Parathyroid adenoma (tissue), 2 donors: ENCODE data around the gene CERT1.

ENCODE experiments used
- H2AFZ ChIP-seq: fragments of 300-600 bp; sonication (generic); one replicate; pipeline ENCODE4 v1.7.0; 2017; ENCODE audit warnings: antibody characterized with exemption, mild to moderate bottlenecking
- H3K27ac ChIP-seq: fragments of 300-600 bp; sonication (generic); one replicate; pipeline ENCODE4 v1.7.0; 2017
- H3K27me3 ChIP-seq: fragments of 300-600 bp; sonication (generic); one replicate; pipeline ENCODE4 v1.7.0; 2017; ENCODE audit warnings: low read length; ENCODE audit not compliant: control insufficient read depth, insufficient read depth
- H3K36me3 ChIP-seq: fragments of 300-600 bp; sonication (generic); one replicate; pipeline ENCODE4 v1.7.0; 2017; ENCODE audit warnings: low read length; ENCODE audit not compliant: control insufficient read depth, insufficient read depth
- H3K4me1 ChIP-seq: fragments of 300-600 bp; sonication (generic); one replicate; pipeline ENCODE4 v1.7.0; 2017; ENCODE audit warnings: control low read depth
- H3K4me2 ChIP-seq: fragments of 300-600 bp; sonication (generic); one replicate; pipeline ENCODE4 v1.7.0; 2017; ENCODE audit warnings: low read length
- H3K4me3 ChIP-seq: fragments of 300-600 bp; sonication (generic); one replicate; pipeline ENCODE4 v1.7.0; 2017; ENCODE audit warnings: low read depth, low read length
- H3K79me2 ChIP-seq: fragments of 300-600 bp; sonication (generic); one replicate; pipeline ENCODE4 v1.7.0; 2017; ENCODE audit warnings: control low read depth
- H3K9ac ChIP-seq: fragments of 300-600 bp; sonication (generic); one replicate; pipeline ENCODE4 v1.7.0; 2017; ENCODE audit warnings: mild to moderate bottlenecking
- H3K9me3 ChIP-seq: fragments of 300-600 bp; sonication (generic); one replicate; pipeline ENCODE4 v1.7.0; 2017; ENCODE audit warnings: low read length; ENCODE audit not compliant: control insufficient read depth
- CTCF ChIP-seq: fragments of 300-600 bp; sonication (generic); IDR thresholded peaks from one replicate; pipeline ENCODE4 v1.7.0; 2017; ENCODE audit warnings: antibody characterized with exemption, mild to moderate bottlenecking
- donor health status: primary hyperparathyroidism.

The CERT1 gene

GRCh38 chr5:75475364-75475763, 36.1 kb downstream of the CERT1 start:
- H3K4me3 ChIP-seq = no peak overlapping the region
- no peaks in the 10 kb centered on the region for H3K9me3 ChIP-seq
- no peak overlapping the region for H3K9ac ChIP-seq
- no peaks in the 10 kb centered on the region for H3K27me3 ChIP-seq
- H3K4me1 ChIP-seq = peaks cover 8% of the 10 kb centered on the region
- TF ChIP-seq CTCF = no peak
- no peak overlapping the region for H3K27ac ChIP-seq
- H2AFZ ChIP-seq = no peak overlapping the region
- no peak overlapping the region for H3K4me2 ChIP-seq
- peaks cover 20% of the 10 kb centered on the region for H3K79me2 ChIP-seq
- H3K36me3 ChIP-seq = no peaks in the 10 kb centered on the region

- Histone ChIP-seq H3K4me3 (no peak overlapping the region), H3K4me1 (peaks cover 6% of the 10 kb centered on the region), H3K9ac (no peak overlapping the region), H3K36me3 (no peaks in the 10 kb centered on the region), H3K4me2 (no peak overlapping the region), H3K27me3 (no peaks in the 10 kb centered on the region), H3K27ac (no peak overlapping the region), H3K9me3 (no peaks in the 10 kb centered on the region), H3K79me2 (peaks cover 19% of the 10 kb centered on the region), H2AFZ (no peak overlapping the region)
- TF ChIP-seq CTCF = no peak
These were observed 38.0 kb downstream of the CERT1 start for GRCh38 chr5:75473463-75473862.

GRCh38 chr5:75472973-75473372, 38.5 kb downstream of the CERT1 start:
- TF ChIP-seq CTCF = no peak
- no peak overlapping the region for H3K4me3 ChIP-seq
- no peaks in the 10 kb centered on the region for H3K9me3 ChIP-seq
- no peaks in the 10 kb centered on the region for H3K27me3 ChIP-seq
- no peaks in the 10 kb centered on the region for H3K36me3 ChIP-seq
- peaks cover 3% of the 10 kb centered on the region for H3K4me1 ChIP-seq
- no peak overlapping the region for H2AFZ ChIP-seq
- H3K27ac ChIP-seq = no peak overlapping the region
- peaks cover 24% of the 10 kb centered on the region for H3K79me2 ChIP-seq
- H3K4me2 ChIP-seq = no peak overlapping the region
- no peak overlapping the region for H3K9ac ChIP-seq

- no peak for TF ChIP-seq CTCF
- Histone ChIP-seq H3K79me2 (peaks cover 29% of the 10 kb centered on the region), H3K4me3 (no peak overlapping the region), H3K27me3 (no peaks in the 10 kb centered on the region), H3K4me1 (no peaks in the 10 kb centered on the region), H2AFZ (no peak overlapping the region), H3K36me3 (no peaks in the 10 kb centered on the region), H3K9ac (no peak overlapping the region), H3K4me2 (no peak overlapping the region), H3K27ac (no peak overlapping the region), H3K9me3 (no peaks in the 10 kb centered on the region)
These were observed 40.2 kb downstream of the CERT1 start for GRCh38 chr5:75471193-75471592.

DNA sequence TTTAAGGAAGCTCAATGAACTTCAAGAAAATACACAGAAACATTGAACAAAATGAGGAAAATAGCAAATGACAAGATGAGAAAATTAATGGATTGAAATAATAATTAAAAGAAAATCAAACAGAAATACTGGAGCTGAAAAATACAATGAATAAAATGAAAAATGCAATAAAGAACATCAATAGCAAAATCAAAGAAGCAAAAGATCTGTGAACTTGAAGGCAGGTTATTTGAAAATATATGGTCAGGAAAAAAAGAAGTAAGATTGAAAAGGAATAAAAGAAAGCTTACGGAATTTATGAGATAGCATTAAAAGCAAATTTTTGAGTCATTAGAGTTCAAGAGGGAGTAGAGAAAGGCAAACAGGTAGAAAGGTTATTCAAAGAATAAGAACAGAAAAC, 42.4 kb downstream of the CERT1 start:
- no peaks in the 10 kb centered on the region for H3K27me3 ChIP-seq
- H3K27ac ChIP-seq = no peak overlapping the region
- H3K4me3 ChIP-seq = no peak overlapping the region
- no peak for TF ChIP-seq CTCF
- H3K4me1 ChIP-seq = no peaks in the 10 kb centered on the region
- no peak overlapping the region for H3K4me2 ChIP-seq
- H3K9me3 ChIP-seq = no peaks in the 10 kb centered on the region
- no peak overlapping the region for H3K9ac ChIP-seq
- no peaks in the 10 kb centered on the region for H3K36me3 ChIP-seq
- H2AFZ ChIP-seq = no peak overlapping the region
- peaks cover 29% of the 10 kb centered on the region for H3K79me2 ChIP-seq
